Activated CD4-positive, alpha-beta memory T cell treated with anti-CD3 and anti-CD28 coated beads, Interleukin-2, amount 10 ng/mL, durations not matched to agents 7 days and 5 days (primary cell): ENCODE results near the gene FARP1. TPM values are rescaled to one million over a fixed set of nuclear protein-coding genes. Genes with fewer than 3 reads are reported as not detected.
"Not testable (repeated sequence)": the region's sequence is repeated elsewhere in the genome, so short reads cannot be mapped to it uniquely, and the experiment has no call there.

Experiments used
- CTCF ChIA-PET: fragments of 350-600 bp; sonication (Branson Sonifier 250); formaldehyde crosslinking; loops from one replicate; lab custom pipeline; 2021; ENCODE audit warnings: antibody characterized with exemption, inconsistent platforms; lab: Charles Lee
- POLR2A ChIA-PET: fragments of 350-600 bp; sonication (Branson Sonifier 250); formaldehyde crosslinking; loops from one replicate; lab custom pipeline; 2021; ENCODE audit warnings: antibody characterized with exemption; lab: Charles Lee
- DNase-seq: peaks from one replicate; pipeline ENCODE4 v3.0.0-alpha.2; 2020
- H3K27ac Mint-ChIP-seq: one replicate; pipeline ENCODE4 v1.8.0; 2021; ENCODE audit warnings: mild to moderate bottlenecking, mixed read lengths
- H3K27me3 Mint-ChIP-seq: one replicate; pipeline ENCODE4 v1.8.0; 2021; ENCODE audit warnings: mixed read lengths
- H3K36me3 Mint-ChIP-seq: one replicate; pipeline ENCODE4 v1.8.0; 2021; ENCODE audit warnings: low read depth, mixed read lengths
- H3K4me1 Mint-ChIP-seq: one replicate; pipeline ENCODE4 v1.8.0; 2021; ENCODE audit warnings: mixed read lengths
- H3K4me3 Mint-ChIP-seq: one replicate; pipeline ENCODE4 v1.8.0; 2021; ENCODE audit warnings: mild to moderate bottlenecking, mixed read lengths
- H3K9me3 Mint-ChIP-seq: one replicate; pipeline ENCODE4 v1.8.0; 2021; ENCODE audit warnings: mixed read lengths
- total RNA-seq, 2 experiments: library from RNA; stranded (reverse); gene quantifications; one replicate each; pipeline ENCODE4 v1.2.3, GENCODE V29; 2021

FARP1 gene
- total RNA-seq, 2 experiments from 2014 or later = 0.50 to 0.75 TPM

GRCh38 chr13:98368019-98368418, 225.1 kb downstream of the FARP1 start:
- H3K36me3 Mint-ChIP-seq = no peaks in the 10 kb centered on the region
- H3K4me1 Mint-ChIP-seq = no peaks in the 10 kb centered on the region
- no peak for DNase-seq
- H3K27me3 Mint-ChIP-seq = peaks cover 3% of the 10 kb centered on the region
- POLR2A ChIA-PET = interaction anchor here (0.6 kb wide), 1 partner anchor 80 kb away, joined by 3 read pairs; no protein-coding TSS in a partner anchor
- H3K27ac Mint-ChIP-seq = no peak overlapping the region
- no peaks in the 10 kb centered on the region for H3K9me3 Mint-ChIP-seq
- H3K4me3 Mint-ChIP-seq = no peak overlapping the region
- CTCF ChIA-PET = interaction anchor here (0.6 to 1.1 kb wide), 3 partner anchors 285 to 474 kb away, joined by 3 to 4 read pairs (median 3); no protein-coding TSS in a partner anchor

GRCh38 chr13:98369520-98369919, 226.6 kb downstream of the FARP1 start:
- H3K27me3 Mint-ChIP-seq, DNase-seq, H3K9me3 Mint-ChIP-seq, H3K4me3 Mint-ChIP-seq, H3K27ac Mint-ChIP-seq, CTCF ChIA-PET, POLR2A ChIA-PET, H3K4me1 Mint-ChIP-seq, H3K36me3 Mint-ChIP-seq: not testable (repeated sequence)

GRCh38 chr13:98370261-98370660, 227.4 kb downstream of the FARP1 start:
- H3K36me3 Mint-ChIP-seq = no peaks in the 10 kb centered on the region

GRCh38 chr13:98370806-98371515, 228.1 kb downstream of the FARP1 start:
- DNase-seq = no peak
- Mint-ChIP-seq H3K4me3 (no peak overlapping the region), H3K4me1 (no peaks in the 10 kb centered on the region), H3K27ac (no peak overlapping the region), H3K27me3 (peaks cover 3% of the 10 kb centered on the region), H3K36me3 (no peaks in the 10 kb centered on the region), H3K9me3 (no peaks in the 10 kb centered on the region)
- POLR2A ChIA-PET = no interaction called here
- CTCF ChIA-PET = no interaction called here

More at GRCh38 chr13:98370261-98370660, 227.4 kb downstream of the FARP1 start:
- Mint-ChIP-seq H3K27ac (no peak overlapping the region), H3K27me3 (peaks cover 5% of the 10 kb centered on the region), H3K4me1 (no peaks in the 10 kb centered on the region), H3K9me3 (no peaks in the 10 kb centered on the region), H3K4me3 (no peak overlapping the region)
- CTCF ChIA-PET = no interaction called here
- no peak for DNase-seq
- POLR2A ChIA-PET = no interaction called here

- Mint-ChIP-seq H3K27ac (no peak overlapping the region), H3K27me3 (peaks cover 3% of the 10 kb centered on the region), H3K4me1 (no peaks in the 10 kb centered on the region), H3K4me3 (no peak overlapping the region), H3K9me3 (no peaks in the 10 kb centered on the region), H3K36me3 (no peaks in the 10 kb centered on the region)
- CTCF ChIA-PET = no interaction called here
- DNase-seq = no peak
- POLR2A ChIA-PET = no interaction called here
Observed at GRCh38 chr13:98371516-98372023, 228.7 kb downstream of the FARP1 start.

GRCh38 chr13:98372876-98373275, 230.0 kb downstream of the FARP1 start:
- H3K4me1 Mint-ChIP-seq = no peaks in the 10 kb centered on the region
- H3K36me3 Mint-ChIP-seq = no peaks in the 10 kb centered on the region
- DNase-seq = no peak
- peaks cover 2% of the 10 kb centered on the region for H3K27me3 Mint-ChIP-seq
- no peak overlapping the region for H3K27ac Mint-ChIP-seq
- H3K9me3 Mint-ChIP-seq = no peaks in the 10 kb centered on the region
- POLR2A ChIA-PET = no interaction called here
- H3K4me3 Mint-ChIP-seq = no peak overlapping the region
- CTCF ChIA-PET = no interaction called here

GRCh38 chr13:98374750-98375149, 231.9 kb downstream of the FARP1 start:
- POLR2A ChIA-PET = no interaction called here
- DNase-seq = no peak

GRCh38 chr13:98377635-98378378, 234.9 kb downstream of the FARP1 start:
- no peaks in the 10 kb centered on the region for H3K36me3 Mint-ChIP-seq
- H3K9me3 Mint-ChIP-seq = no peaks in the 10 kb centered on the region
- no peak for DNase-seq
- H3K27ac Mint-ChIP-seq = no peak overlapping the region
- H3K4me1 Mint-ChIP-seq = no peaks in the 10 kb centered on the region
- no peak overlapping the region for H3K4me3 Mint-ChIP-seq
- CTCF ChIA-PET = no interaction called here
- peaks cover 4% of the 10 kb centered on the region for H3K27me3 Mint-ChIP-seq
- POLR2A ChIA-PET = no interaction called here

More at GRCh38 chr13:98374750-98375149, 231.9 kb downstream of the FARP1 start:
- Mint-ChIP-seq H3K4me3 (no peak overlapping the region), H3K4me1 (no peaks in the 10 kb centered on the region), H3K27ac (no peak overlapping the region), H3K9me3 (no peaks in the 10 kb centered on the region), H3K36me3 (no peaks in the 10 kb centered on the region), H3K27me3 (peaks cover 2% of the 10 kb centered on the region)
- CTCF ChIA-PET = no interaction called here

GRCh38 chr13:98384739-98385138, 241.8 kb downstream of the FARP1 start:
- no peak overlapping the region for H3K27ac Mint-ChIP-seq
- peaks cover 26% of the 10 kb centered on the region for H3K27me3 Mint-ChIP-seq
- H3K4me3 Mint-ChIP-seq = no peak overlapping the region
- no peaks in the 10 kb centered on the region for H3K9me3 Mint-ChIP-seq
- no peaks in the 10 kb centered on the region for H3K36me3 Mint-ChIP-seq
- no peaks in the 10 kb centered on the region for H3K4me1 Mint-ChIP-seq
- no peak for DNase-seq
- POLR2A ChIA-PET = no interaction called here
- CTCF ChIA-PET = no interaction called here

- peaks cover 26% of the 10 kb centered on the region for H3K27me3 Mint-ChIP-seq
- no peaks in the 10 kb centered on the region for H3K9me3 Mint-ChIP-seq
- H3K4me3 Mint-ChIP-seq = no peak overlapping the region
- no peak for DNase-seq
- H3K4me1 Mint-ChIP-seq = no peaks in the 10 kb centered on the region
- H3K36me3 Mint-ChIP-seq = no peaks in the 10 kb centered on the region
- ChIA-PET CTCF (no interaction called here), POLR2A (no interaction called here)
- no peak overlapping the region for H3K27ac Mint-ChIP-seq
Observed at GRCh38 chr13:98385606-98386005, 242.7 kb downstream of the FARP1 start.

GRCh38 chr13:98386637-98387036, 243.7 kb downstream of the FARP1 start:
- Mint-ChIP-seq H3K4me1 (no peaks in the 10 kb centered on the region), H3K9me3 (no peaks in the 10 kb centered on the region), H3K4me3 (no peak overlapping the region), H3K36me3 (no peaks in the 10 kb centered on the region), H3K27ac (no peak overlapping the region), H3K27me3 (peaks cover 29% of the 10 kb centered on the region)
- CTCF ChIA-PET = no interaction called here
- POLR2A ChIA-PET = no interaction called here
- DNase-seq = no peak

- Mint-ChIP-seq H3K4me1 (no peaks in the 10 kb centered on the region), H3K9me3 (no peaks in the 10 kb centered on the region), H3K27ac (no peak overlapping the region), H3K27me3 (peaks cover 16% of the 10 kb centered on the region), H3K4me3 (no peak overlapping the region), H3K36me3 (no peaks in the 10 kb centered on the region)
- DNase-seq = no peak
- CTCF ChIA-PET = no interaction called here
- POLR2A ChIA-PET = no interaction called here
Observed at GRCh38 chr13:98389319-98389718, 246.4 kb downstream of the FARP1 start.

- H3K9me3 Mint-ChIP-seq = no peaks in the 10 kb centered on the region
- H3K27ac Mint-ChIP-seq = no peak overlapping the region
- peaks cover 10% of the 10 kb centered on the region for H3K27me3 Mint-ChIP-seq
- H3K4me3 Mint-ChIP-seq = no peak overlapping the region
- DNase-seq = no peak
- ChIA-PET CTCF (no interaction called here), POLR2A (no interaction called here)
- H3K4me1 Mint-ChIP-seq = no peaks in the 10 kb centered on the region
- H3K36me3 Mint-ChIP-seq = no peaks in the 10 kb centered on the region
Observed at GRCh38 chr13:98390086-98390715, 247.3 kb downstream of the FARP1 start.
